ENCODE measurements around the gene MEIKIN.

The MEIKIN gene

DNA sequence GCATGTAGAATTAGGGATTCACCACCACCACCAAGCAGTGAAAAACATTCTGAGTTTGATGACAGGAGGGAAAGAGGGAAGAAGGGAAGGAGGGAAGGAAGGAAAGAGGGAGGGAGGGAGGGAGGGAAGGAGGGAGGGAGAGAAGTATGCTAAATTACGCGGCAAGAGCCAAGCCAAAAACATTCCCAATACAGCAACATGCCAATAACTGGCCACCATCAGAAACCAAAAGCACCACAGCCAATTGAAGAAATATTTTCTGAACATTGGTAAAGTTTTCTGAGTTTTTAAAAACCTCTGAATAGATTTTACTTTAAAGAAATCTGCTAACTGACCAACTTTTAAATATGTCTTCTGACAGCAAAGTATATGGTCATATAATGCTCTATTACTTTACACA is 184.7 kb downstream of the MEIKIN start:
- no peak for DNase-seq

DNA sequence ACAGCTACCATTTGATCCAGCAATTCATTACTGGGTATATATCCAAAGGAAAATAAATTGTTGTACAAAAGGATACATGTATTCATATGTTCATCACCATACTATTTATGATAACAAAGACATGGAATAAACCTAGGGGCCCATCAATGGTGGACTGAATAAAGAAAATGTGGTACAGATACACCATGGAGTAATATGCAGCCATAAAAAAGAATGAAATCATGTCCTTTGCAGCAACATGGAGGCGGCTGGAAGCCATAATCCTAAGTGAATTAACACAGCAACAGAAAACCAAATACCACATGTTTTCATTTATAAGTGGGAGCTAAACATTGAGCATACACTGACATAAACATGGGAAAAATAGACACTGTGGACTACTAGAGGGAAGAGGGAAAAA is 185.8 kb downstream of the MEIKIN start:
- DNase-seq: no peak

DNA sequence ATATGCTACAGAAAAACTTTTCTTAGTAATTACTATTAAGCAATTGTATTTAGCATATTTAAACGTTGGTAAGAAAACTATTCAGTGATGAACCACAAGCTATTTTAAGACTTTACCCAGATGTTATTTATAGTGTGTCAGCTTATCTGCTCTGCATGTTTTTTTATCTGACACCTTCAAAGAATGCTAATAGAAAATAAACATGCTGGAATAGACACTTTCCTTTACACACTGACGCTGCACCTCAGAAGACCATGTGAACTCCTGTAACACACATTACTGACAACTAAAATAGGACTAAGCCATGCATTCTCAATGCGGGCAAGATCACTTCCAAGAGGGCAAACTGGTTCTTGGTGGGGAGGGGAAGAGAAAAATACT is 187.0 kb downstream of the MEIKIN start:
- DNase-seq: no peak

DNA sequence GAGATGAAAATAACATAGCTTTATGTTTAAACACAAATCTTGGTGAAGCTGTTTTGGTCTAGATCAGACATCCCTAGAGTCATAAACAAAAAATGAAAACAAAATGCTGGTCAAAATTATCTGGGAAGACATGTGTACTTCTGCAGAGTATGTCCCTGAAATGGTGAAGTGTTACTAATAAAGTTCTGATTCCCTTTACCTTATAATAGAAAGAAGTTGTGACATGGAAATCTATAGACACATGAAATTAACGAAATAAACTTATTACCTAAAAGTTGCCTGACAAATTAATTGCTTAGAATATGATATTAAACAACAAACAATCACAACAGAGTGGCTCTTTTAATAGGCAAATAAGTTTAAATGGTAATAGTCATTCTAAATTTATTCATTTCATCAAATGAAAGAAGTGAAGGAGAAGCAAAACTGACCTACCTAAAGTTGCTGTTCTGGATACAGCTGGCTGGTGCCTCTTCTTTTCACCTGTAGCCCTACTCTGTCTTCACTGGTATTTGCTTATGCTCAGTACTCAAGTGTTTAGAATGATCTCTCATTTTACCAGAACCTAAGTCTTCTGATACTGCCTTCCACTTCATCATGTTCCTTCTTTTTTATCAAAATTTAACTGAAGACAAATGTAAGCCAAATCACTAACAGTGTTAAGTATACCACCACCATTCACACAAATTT is 187.5 kb downstream of the MEIKIN start:
- no peak for DNase-seq

Measured in amniotic stem cell (primary cell).